GM23338 (cell line): ENCODE measurements around the gene CNTROB.

ENCODE experiments used
- CREB1 ChIP-seq: fragments of 250-450 bp; sonication (Bioruptor Pico); IDR thresholded peaks from 2 replicates; pipeline ENCODE4 v1.5.0; 2020; ENCODE audit warnings: low read depth, mild to moderate bottlenecking, moderate library complexity
- CTCF ChIP-seq, 2 experiments: fragments of 200-600 bp in 1 of 2; sonication (generic) in 1 of 2; conservative IDR thresholded peaks; 2 replicates each; pipeline versions ENCODE4 v1.5.1 to v1.6.1; 2016 to 2017; ENCODE audit warnings: antibody characterized with exemption in 2 of 2, low read depth in 2 of 2, mild to moderate bottlenecking in 2 of 2, moderate library complexity in 1 of 2
- ETS1 ChIP-seq: IDR thresholded peaks from 2 replicates; pipeline ENCODE4 v1.6.1; 2016; ENCODE audit warnings: antibody characterized with exemption
- EZH2 ChIP-seq: fragments of 200-600 bp; sonication (generic); IDR thresholded peaks from one replicate; pipeline ENCODE4 v1.8.0; 2017; ENCODE audit warnings: antibody characterized with exemption, mild to moderate bottlenecking, low read depth; ENCODE audit not compliant: unreplicated experiment
- EZH2phosphoT487 ChIP-seq: fragments of 200-600 bp; sonication (generic); IDR thresholded peaks from one replicate; pipeline ENCODE4 v1.8.1; 2018; ENCODE audit warnings: antibody characterized with exemption; ENCODE audit not compliant: unreplicated experiment
- JUNB ChIP-seq: IDR thresholded peaks from one replicate; pipeline ENCODE4 v1.6.1; 2016; ENCODE audit warnings: antibody characterized with exemption; ENCODE audit not compliant: unreplicated experiment
- NANOG ChIP-seq: IDR thresholded peaks from 2 replicates; pipeline ENCODE4 v1.6.1; 2016; ENCODE audit warnings: antibody characterized with exemption, borderline replicate concordance
- POLR2AphosphoS5 ChIP-seq: IDR thresholded peaks from 2 replicates; pipeline ENCODE4 v1.6.1; 2016; ENCODE audit warnings: antibody characterized with exemption, low read depth
- REST ChIP-seq: IDR thresholded peaks from one replicate; pipeline ENCODE4 v1.6.1; 2018; ENCODE audit warnings: antibody characterized with exemption; ENCODE audit not compliant: unreplicated experiment
- STAT1 ChIP-seq: IDR thresholded peaks from one replicate; pipeline ENCODE4 v1.6.1; 2016; ENCODE audit warnings: antibody characterized with exemption; ENCODE audit not compliant: unreplicated experiment
- ZNF114 ChIP-seq: fragments of 250-450 bp; sonication (Bioruptor Pico); IDR thresholded peaks from 2 replicates; pipeline ENCODE4 v1.5.0; 2020; ENCODE audit warnings: mild to moderate bottlenecking, moderate library complexity
- ZNF331 ChIP-seq: fragments of 250-450 bp; sonication (Bioruptor Pico); IDR thresholded peaks from 2 replicates; pipeline ENCODE4 v1.5.0; 2020; ENCODE audit warnings: low read depth, mild to moderate bottlenecking, moderate library complexity
- ZNF462 ChIP-seq: fragments of 250-450 bp; sonication (Bioruptor Pico); IDR thresholded peaks from 2 replicates; pipeline ENCODE4 v1.5.0; 2020; ENCODE audit warnings: mild to moderate bottlenecking, moderate library complexity

- TF ChIP-seq CTCF (conservative IDR thresholded peaks at IDR 0.05; ENCODE audit: low read depth in 2 of 2) (no peak), POLR2AphosphoS5 (no peak), EZH2 (no peak), STAT1 (no peak), CREB1 (CRISPR knock-in tag) (no peak), REST (no peak), EZH2phosphoT487 (no peak), ZNF331 (CRISPR knock-in tag) (no peak), ETS1 (no peak), JUNB (no peak), ZNF114 (CRISPR knock-in tag) (no peak), NANOG (no peak), ZNF462 (no peak)
Measured at GRCh38 chr17:7885367-7886226, 46.4 kb upstream of the CNTROB start.
